OCI-LY7 (cell line): Measurements from ENCODE around the gene KIRREL3. TPM values are rescaled to one million over a fixed set of nuclear protein-coding genes. Genes with fewer than 3 reads are reported as not detected.

ENCODE experiments used
- BruUV-seq: library from RNA; stranded (reverse); fragments of 400-500 nt; replicated peaks from 2 replicates; lab custom pipeline; 2021; lab: Mats Ljungman, UMichigan
- CTCF ChIA-PET: fragments of 300-600 bp; sonication (Branson Sonifier 250); formaldehyde crosslinking; loops from one replicate; lab custom pipeline; 2022; ENCODE audit warnings: antibody characterized with exemption; ENCODE audit not compliant: unreplicated experiment; lab: Charles Lee
- POLR2A ChIA-PET: fragments of 300-600 bp; sonication (Branson Sonifier 250); formaldehyde crosslinking; loops from one replicate; lab custom pipeline; 2022; ENCODE audit warnings: antibody characterized with exemption; lab: Charles Lee
- DNase-seq: peaks from one replicate; pipeline ENCODE4 v3.0.0-alpha.2; 2015; ENCODE audit warnings: low spot score
- H2AFZ ChIP-seq: fragments of 200-600 bp; sonication (generic), shearing (Covaris generic); 2 replicates; pipeline ENCODE4 v1.6.1; 2014; ENCODE audit warnings: mild to moderate bottlenecking, antibody characterized with exemption, low read length, moderate library complexity
- H3K27ac ChIP-seq: fragments of 200-600 bp; sonication (generic); 2 replicates; pipeline ENCODE4 v1.5.1; 2014; ENCODE audit warnings: mixed run types, low read depth, mild to moderate bottlenecking, moderate library complexity, low read length, inconsistent platforms; ENCODE audit not compliant: poor library complexity, severe bottlenecking
- H3K36me3 ChIP-seq: fragments of 200-600 bp; sonication (generic); 2 replicates; pipeline ENCODE4 v1.6.1; 2014; ENCODE audit warnings: mild to moderate bottlenecking, antibody characterized with exemption, low read length, moderate library complexity, mixed read lengths; ENCODE audit not compliant: insufficient read depth
- H3K4me1 ChIP-seq: fragments of 200-600 bp; sonication (generic); 2 replicates; pipeline ENCODE4 v1.5.1; 2014; ENCODE audit warnings: mild to moderate bottlenecking, low read length; ENCODE audit not compliant: insufficient read depth, poor library complexity, severe bottlenecking
- H3K4me2 ChIP-seq: fragments of 200-600 bp; sonication (generic); 2 replicates; pipeline ENCODE4 v1.6.1; 2014; ENCODE audit warnings: mild to moderate bottlenecking, low read length
- H3K4me3 ChIP-seq: fragments of 200-600 bp; sonication (generic); 2 replicates; pipeline ENCODE4 v1.5.1; 2014; ENCODE audit warnings: mild to moderate bottlenecking, low read depth, low read length; ENCODE audit not compliant: poor library complexity, severe bottlenecking
- H3K79me2 ChIP-seq: fragments of 200-600 bp; sonication (generic); 2 replicates; pipeline ENCODE4 v1.6.1; 2016; ENCODE audit warnings: low read depth, mild to moderate bottlenecking, low read length, moderate library complexity, mixed read lengths; ENCODE audit not compliant: insufficient read depth
- H3K9me2 ChIP-seq: fragments of 200-600 bp; sonication (generic); 2 replicates; pipeline ENCODE4 v1.6.1; 2016; ENCODE audit warnings: mild to moderate bottlenecking, low read length, mixed read lengths; ENCODE audit not compliant: insufficient read depth
- H3K9me3 ChIP-seq: fragments of 200-600 bp; sonication (generic); 2 replicates; pipeline ENCODE4 v1.6.1; 2014; ENCODE audit warnings: mild to moderate bottlenecking, mixed run types, low read length, mixed read lengths
- H4K20me1 ChIP-seq: fragments of 200-600 bp; sonication (generic); 2 replicates; pipeline ENCODE4 v1.6.1; 2014; ENCODE audit warnings: mild to moderate bottlenecking, antibody characterized with exemption, low read length, moderate library complexity, mixed read lengths; ENCODE audit not compliant: insufficient read depth
- EZH2phosphoT487 ChIP-seq: fragments of 200-600 bp; sonication (generic); IDR thresholded peaks from 2 replicates; pipeline ENCODE4 v1.6.1; 2018; ENCODE audit warnings: low read depth, borderline replicate concordance, mild to moderate bottlenecking, mixed run types, antibody characterized with exemption, low read length, moderate library complexity, mixed read lengths
- intact Hi-C: fragments of 100-400 bp; cut with micrococcal nuclease; formaldehyde crosslinking; loops from one replicate; pipeline ENCODE4 v1.10.0; 2022; ENCODE audit not compliant: unreplicated experiment
- total RNA-seq, 2 experiments: library from RNA; depleted of rRNA in 1 of 2; stranded (reverse); fragments of >200 nt in 1 of 2; shearing (Covaris generic) in 1 of 2; gene quantifications; 2 replicates each; pipeline ENCODE4 v1.2.3, GENCODE V29; 2014 to 2022
- TF ChIP-seq, protein P1 (sequence below): fragments of 200-600 bp; sonication (generic); conservative IDR thresholded peaks from 2 replicates; pipeline ENCODE4 v1.5.1; 2014; ENCODE audit warnings: mild to moderate bottlenecking, antibody characterized with exemption, low read length, moderate library complexity, mixed read lengths

Gene KIRREL3
- total RNA-seq, 2 experiments from 2014 or later: not detected

DNA sequence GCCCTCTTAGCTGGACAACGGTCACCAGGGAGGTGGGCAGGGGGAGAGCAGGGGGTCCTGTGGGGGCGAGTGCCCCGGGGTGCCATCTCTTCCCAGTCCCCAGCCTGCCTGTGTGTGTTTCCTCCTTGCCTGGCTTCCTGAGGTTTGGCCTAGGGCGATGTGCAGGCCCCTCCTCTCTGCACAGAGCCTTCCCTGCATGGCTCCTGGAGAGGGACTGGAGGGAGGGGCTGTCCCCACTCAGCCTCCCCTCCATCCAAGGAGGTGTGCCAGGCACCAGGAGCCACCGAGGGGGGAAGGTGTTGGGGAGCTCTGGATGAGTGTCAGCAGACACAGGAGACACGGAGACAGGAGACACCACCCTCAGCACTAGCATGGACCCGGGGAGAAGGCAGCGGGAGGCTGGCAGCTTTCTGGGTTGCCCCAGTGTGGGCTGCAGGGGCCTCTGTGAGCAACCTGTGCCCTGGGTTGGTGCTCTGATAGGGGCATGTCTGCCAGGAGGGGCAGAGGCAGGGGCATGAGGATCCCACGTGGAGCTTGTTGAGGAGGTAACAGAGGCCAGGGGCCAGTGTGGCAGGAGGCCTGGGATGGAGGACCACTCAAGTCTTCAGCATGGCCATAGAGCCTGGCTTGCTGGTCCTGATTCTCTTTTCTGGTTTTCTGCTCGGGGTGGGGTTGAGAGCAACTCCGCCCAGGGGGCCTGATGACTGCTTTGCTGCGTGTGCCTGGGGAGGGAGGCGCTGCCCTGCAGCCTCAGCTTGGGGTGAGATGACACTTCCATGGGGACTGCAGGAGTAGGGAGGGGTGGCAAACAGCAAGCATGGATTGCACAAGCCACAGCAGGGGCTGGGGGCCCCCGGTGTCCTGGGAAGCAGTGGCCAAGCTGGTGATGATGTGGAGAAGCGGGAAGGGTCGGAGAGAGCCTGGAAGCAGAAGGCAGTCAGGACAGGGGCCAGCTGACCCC, 566.3 kb downstream of the KIRREL3 start:
- POLR2A ChIA-PET: interaction anchor here (1.0 kb wide), 1 partner anchor 9 kb away, joined by 3 read pairs; no protein-coding TSS in a partner anchor
- TF ChIP-seq, protein P1, sequence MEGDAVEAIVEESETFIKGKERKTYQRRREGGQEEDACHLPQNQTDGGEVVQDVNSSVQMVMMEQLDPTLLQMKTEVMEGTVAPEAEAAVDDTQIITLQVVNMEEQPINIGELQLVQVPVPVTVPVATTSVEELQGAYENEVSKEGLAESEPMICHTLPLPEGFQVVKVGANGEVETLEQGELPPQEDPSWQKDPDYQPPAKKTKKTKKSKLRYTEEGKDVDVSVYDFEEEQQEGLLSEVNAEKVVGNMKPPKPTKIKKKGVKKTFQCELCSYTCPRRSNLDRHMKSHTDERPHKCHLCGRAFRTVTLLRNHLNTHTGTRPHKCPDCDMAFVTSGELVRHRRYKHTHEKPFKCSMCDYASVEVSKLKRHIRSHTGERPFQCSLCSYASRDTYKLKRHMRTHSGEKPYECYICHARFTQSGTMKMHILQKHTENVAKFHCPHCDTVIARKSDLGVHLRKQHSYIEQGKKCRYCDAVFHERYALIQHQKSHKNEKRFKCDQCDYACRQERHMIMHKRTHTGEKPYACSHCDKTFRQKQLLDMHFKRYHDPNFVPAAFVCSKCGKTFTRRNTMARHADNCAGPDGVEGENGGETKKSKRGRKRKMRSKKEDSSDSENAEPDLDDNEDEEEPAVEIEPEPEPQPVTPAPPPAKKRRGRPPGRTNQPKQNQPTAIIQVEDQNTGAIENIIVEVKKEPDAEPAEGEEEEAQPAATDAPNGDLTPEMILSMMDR: no peak
- TF ChIP-seq EZH2phosphoT487: no peak

DNA sequence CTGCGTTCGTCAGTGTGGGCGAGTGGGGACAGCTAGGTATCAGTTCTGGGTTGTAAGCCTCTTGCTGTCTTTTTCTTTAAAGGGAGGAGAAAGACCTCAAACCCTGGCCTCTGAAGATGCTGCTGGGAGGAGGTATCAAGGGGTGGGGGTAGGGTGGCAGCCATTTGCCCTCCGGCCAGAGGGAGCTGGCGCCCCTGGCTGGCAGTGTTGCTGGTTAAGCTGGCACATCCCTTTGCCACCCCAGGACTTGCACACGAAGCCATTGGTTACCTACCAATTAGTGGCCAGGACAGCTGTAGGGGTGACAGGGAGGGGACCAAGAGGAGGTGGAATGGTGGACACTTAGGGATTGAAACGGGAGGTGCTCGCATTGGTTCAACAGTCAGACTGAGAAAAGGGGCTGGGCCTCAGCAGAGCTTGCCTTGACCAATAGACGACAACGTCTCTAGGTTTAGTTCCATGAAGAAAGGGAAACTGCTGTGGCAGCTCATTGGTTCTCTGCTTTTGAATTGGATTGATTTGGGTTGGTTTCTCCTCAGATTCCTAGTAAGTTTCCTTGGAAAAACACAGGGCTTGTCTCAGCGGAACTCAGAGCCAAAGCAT, 567.2 kb downstream of the KIRREL3 start:
- Histone ChIP-seq H3K4me3 (no peak overlapping the region), H3K4me1 (no peaks in the 10 kb centered on the region), H3K4me2 (no peak overlapping the region), H3K9me3 (no peaks in the 10 kb centered on the region), H3K27ac (no peak overlapping the region), H4K20me1 (no peaks in the 10 kb centered on the region), H2AFZ (no peak overlapping the region), H3K79me2 (no peaks in the 10 kb centered on the region), H3K9me2 (no peaks in the 10 kb centered on the region), H3K36me3 (no peaks in the 10 kb centered on the region)
- no peak for DNase-seq
- ChIA-PET POLR2A (interaction anchor here (1.0 kb wide), 1 partner anchor 10 kb away, joined by 3 read pairs; no protein-coding TSS in a partner anchor), CTCF (interaction anchor here (0.6 kb wide), 1 partner anchor 110 kb away, joined by 3 read pairs; no protein-coding TSS in a partner anchor)
- no TSS peak for BruUV-seq
- TF ChIP-seq, protein P1: no peak
- no peak for TF ChIP-seq EZH2phosphoT487
- intact Hi-C loops: no loop called here

More for the DNA sequence above, 566.3 kb downstream of the KIRREL3 start:
- Histone ChIP-seq H3K4me3 (no peak overlapping the region), H3K27ac (no peak overlapping the region), H3K79me2 (no peaks in the 10 kb centered on the region), H3K9me2 (no peaks in the 10 kb centered on the region), H2AFZ (no peak overlapping the region), H3K9me3 (no peaks in the 10 kb centered on the region), H4K20me1 (no peaks in the 10 kb centered on the region), H3K4me2 (no peak overlapping the region), H3K4me1 (no peaks in the 10 kb centered on the region), H3K36me3 (no peaks in the 10 kb centered on the region)
- no TSS peak for BruUV-seq
- DNase-seq: no peak
- intact Hi-C loops: no loop called here
- CTCF ChIA-PET: no interaction called here
